Upper lobe of left lung (tissue), 6 donors: Measurements from ENCODE around the gene INPPL1. TPM values are rescaled to one million over a fixed set of nuclear protein-coding genes. Genes with fewer than 3 reads are reported as not detected.

Source experiments
- ATAC-seq, 2 donors: fragments of 200-7000 bp; cut with Tn5 transposase; one replicate each; pipeline ENCODE4 v1.9.1; 2022; ENCODE audit warnings: mild to moderate bottlenecking in 2 of 2, moderate library complexity in 2 of 2; ENCODE audit not compliant: low FRiP score in 2 of 2
- DNase-seq, 2 donors: peaks; one replicate each; pipeline ENCODE4 v3.0.0-alpha.2; 2019 to 2020
- H3K27ac ChIP-seq, 4 donors: fragments of 200-600 bp; sonication (generic); one replicate each; pipeline ENCODE4 v1.5.1; 2016 to 2019
- H3K27me3 ChIP-seq, 4 donors: fragments of 200-600 bp; sonication (generic); one replicate each; pipeline ENCODE4 v1.5.1; 2017 to 2019
- H3K36me3 ChIP-seq, 4 donors: fragments of 200-600 bp; sonication (generic); one replicate each; pipeline ENCODE4 v1.5.1; 2016 to 2019
- H3K4me1 ChIP-seq, 4 donors: fragments of 200-600 bp; sonication (generic); one replicate each; pipeline ENCODE4 v1.5.1; 2018 to 2019
- H3K4me3 ChIP-seq, 4 donors: fragments of 200-600 bp; sonication (generic); one replicate each; pipeline ENCODE4 v1.5.1; 2017 to 2019; ENCODE audit warnings: mild to moderate bottlenecking in 2 of 4, moderate library complexity in 1 of 4
- H3K9me3 ChIP-seq, 4 donors: fragments of 200-600 bp; sonication (generic); one replicate each; pipeline ENCODE4 v1.5.1; 2018 to 2019
- CTCF ChIP-seq, 6 experiments: fragments of 450-650 bp in 4 of 6; fragments of 200-600 bp in 2 of 6; sonication (generic) in 2 of 6; IDR thresholded peaks; one replicate each; pipeline ENCODE4 v1.5.1; 2016 to 2019; ENCODE audit warnings: antibody characterized with exemption in 6 of 6
- EP300 ChIP-seq, 4 donors: sonication (generic); formaldehyde crosslinking; IDR thresholded peaks; one replicate each; pipeline ENCODE4 v1.5.1; 2017; ENCODE audit warnings: antibody characterized with exemption in 4 of 4, control low read depth in 2 of 4
- POLR2A ChIP-seq, 4 donors: fragments of 450-650 bp; IDR thresholded peaks; one replicate each; pipeline ENCODE4 v1.5.1; 2016 to 2017; ENCODE audit warnings: antibody characterized with exemption in 4 of 4, mild to moderate bottlenecking in 2 of 4
- POLR2AphosphoS5 ChIP-seq, 2 donors: sonication (generic); formaldehyde crosslinking; IDR thresholded peaks; one replicate each; pipeline ENCODE4 v1.5.1; 2017; ENCODE audit warnings: antibody characterized with exemption in 2 of 2
- WGBS, 2 donors: methylation state at CpG; one replicate each; pipeline ENCODE4 v1.1.5; 2017 to 2018; 5-methylcytosine and 5-hydroxymethylcytosine counted together
- total RNA-seq, 6 donors: library from RNA; depleted of rRNA in 4 of 6; stranded (reverse); fragments of >200 nt in 4 of 6; gene quantifications; one replicate each; pipeline versions ENCODE4 v1.1.0 to v1.2.1, GENCODE V29; 2016 to 2021
- donor health status: DM: no; HTN: no; CAD: no; lungs with moderate emphysema.
- donor health status: DM: no; HTN: yes; CAD: no; lungs with severe emphysema.

Gene INPPL1
- total RNA-seq, 6 donors from 2014 or later, result 84.0 to 383 (median 180) TPM

GRCh38 chr11:72251614-72252013 lies 27.0 kb downstream of the INPPL1 start:
- Histone ChIP-seq H3K4me1 (no peaks in the 10 kb centered on the region), H3K27me3 (peaks cover 0 to 7% (median 4%) of the 10 kb centered on the region in 4 donors), H3K9me3 (no peaks in the 10 kb centered on the region), H3K4me3 (no peak overlapping the region), H3K36me3 (no peaks in the 10 kb centered on the region), H3K27ac (no peak overlapping the region)
- WGBS, 2 donors, result 76 to 81% methylated on average over 5 of the region's 5 CpGs
- ATAC-seq, result no peak
- DNase-seq, result no peak
- no peak for TF ChIP-seq POLR2AphosphoS5 (IDR thresholded peaks at IDR 0.05)
- no peak for TF ChIP-seq EP300 (IDR thresholded peaks at IDR 0.05)
- no peak for TF ChIP-seq POLR2A (IDR thresholded peaks at IDR 0.05)
- no peak for TF ChIP-seq CTCF (IDR thresholded peaks at IDR 0.05)

GRCh38 chr11:72253392-72253791 lies 28.8 kb downstream of the INPPL1 start:
- Histone ChIP-seq H3K4me1 (no peaks in the 10 kb centered on the region), H3K9me3 (no peaks in the 10 kb centered on the region), H3K27ac (no peak overlapping the region), H3K27me3 (peaks cover 0 to 7% (median 0%) of the 10 kb centered on the region in 4 donors), H3K36me3 (no peaks in the 10 kb centered on the region), H3K4me3 (no peak overlapping the region)
- ATAC-seq (no peak), DNase-seq (no peak)
- TF ChIP-seq CTCF (IDR thresholded peaks at IDR 0.05) (no peak), POLR2AphosphoS5 (IDR thresholded peaks at IDR 0.05) (no peak), EP300 (IDR thresholded peaks at IDR 0.05) (no peak), POLR2A (IDR thresholded peaks at IDR 0.05) (no peak)
- 91 to 96% methylated on average over 3 of the region's 3 CpGs for WGBS, 2 donors

- no peaks in the 10 kb centered on the region for H3K4me1 ChIP-seq
- no peaks in the 10 kb centered on the region for H3K9me3 ChIP-seq
- H3K36me3 ChIP-seq, result no peaks in the 10 kb centered on the region
- no peak overlapping the region for H3K4me3 ChIP-seq
- TF ChIP-seq POLR2AphosphoS5 (IDR thresholded peaks at IDR 0.05) (no peak), CTCF (IDR thresholded peaks at IDR 0.05) (no peak), EP300 (IDR thresholded peaks at IDR 0.05) (no peak), POLR2A (IDR thresholded peaks at IDR 0.05) (no peak)
- no peak overlapping the region for H3K27ac ChIP-seq
- WGBS, 2 donors, result 88 to 90% methylated on average over 5 of the region's 5 CpGs
- DNase-seq, result no peak
- peaks cover 0 to 7% (median 0%) of the 10 kb centered on the region in 4 donors for H3K27me3 ChIP-seq
- ATAC-seq, result no peak
Measured at GRCh38 chr11:72254299-72254993, 29.9 kb downstream of the INPPL1 start.

- no peak overlapping the region for H3K4me3 ChIP-seq
- DNase-seq, result no peak
- no peak for ATAC-seq
- TF ChIP-seq EP300 (IDR thresholded peaks at IDR 0.05) (no peak), POLR2AphosphoS5 (IDR thresholded peaks at IDR 0.05) (no peak), CTCF (IDR thresholded peaks at IDR 0.05) (no peak), POLR2A (IDR thresholded peaks at IDR 0.05) (no peak)
- no peaks in the 10 kb centered on the region for H3K4me1 ChIP-seq
- H3K27ac ChIP-seq, result no peak overlapping the region
- no peaks in the 10 kb centered on the region for H3K36me3 ChIP-seq
- H3K9me3 ChIP-seq, result no peaks in the 10 kb centered on the region
- WGBS, 2 donors, result 92 to 96% methylated on average over 2 of the region's 2 CpGs
- no peaks in the 10 kb centered on the region for H3K27me3 ChIP-seq
Measured at GRCh38 chr11:72257570-72257969, 33.0 kb downstream of the INPPL1 start.

- Histone ChIP-seq H3K4me3 (no peak overlapping the region), H3K36me3 (no peaks in the 10 kb centered on the region), H3K27ac (no peak overlapping the region), H3K9me3 (no peaks in the 10 kb centered on the region), H3K4me1 (no peaks in the 10 kb centered on the region), H3K27me3 (no peaks in the 10 kb centered on the region)
- no peak for ATAC-seq
- 90 to 93% methylated on average over 2 of the region's 2 CpGs for WGBS, 2 donors
- TF ChIP-seq EP300 (IDR thresholded peaks at IDR 0.05) (no peak), POLR2A (IDR thresholded peaks at IDR 0.05) (no peak), CTCF (IDR thresholded peaks at IDR 0.05) (no peak), POLR2AphosphoS5 (IDR thresholded peaks at IDR 0.05) (no peak)
- DNase-seq, result no peak
Measured at GRCh38 chr11:72259490-72259889, 34.9 kb downstream of the INPPL1 start.
